Hematopoietic multipotent progenitor cell treated with erythropoietin and hydrocortisone succinate and interleukin-3 and kit ligand, for 8 days (in vitro differentiated cells): ENCODE results near the gene STPG3.
A peak's percentile ranks its signal among the peaks of the same experiment; 100 is the strongest.

Experiments
- DNase-seq: peaks from one replicate; pipeline ENCODE4 v3.0.0-alpha.2; 2015

STPG3 gene

DNA sequence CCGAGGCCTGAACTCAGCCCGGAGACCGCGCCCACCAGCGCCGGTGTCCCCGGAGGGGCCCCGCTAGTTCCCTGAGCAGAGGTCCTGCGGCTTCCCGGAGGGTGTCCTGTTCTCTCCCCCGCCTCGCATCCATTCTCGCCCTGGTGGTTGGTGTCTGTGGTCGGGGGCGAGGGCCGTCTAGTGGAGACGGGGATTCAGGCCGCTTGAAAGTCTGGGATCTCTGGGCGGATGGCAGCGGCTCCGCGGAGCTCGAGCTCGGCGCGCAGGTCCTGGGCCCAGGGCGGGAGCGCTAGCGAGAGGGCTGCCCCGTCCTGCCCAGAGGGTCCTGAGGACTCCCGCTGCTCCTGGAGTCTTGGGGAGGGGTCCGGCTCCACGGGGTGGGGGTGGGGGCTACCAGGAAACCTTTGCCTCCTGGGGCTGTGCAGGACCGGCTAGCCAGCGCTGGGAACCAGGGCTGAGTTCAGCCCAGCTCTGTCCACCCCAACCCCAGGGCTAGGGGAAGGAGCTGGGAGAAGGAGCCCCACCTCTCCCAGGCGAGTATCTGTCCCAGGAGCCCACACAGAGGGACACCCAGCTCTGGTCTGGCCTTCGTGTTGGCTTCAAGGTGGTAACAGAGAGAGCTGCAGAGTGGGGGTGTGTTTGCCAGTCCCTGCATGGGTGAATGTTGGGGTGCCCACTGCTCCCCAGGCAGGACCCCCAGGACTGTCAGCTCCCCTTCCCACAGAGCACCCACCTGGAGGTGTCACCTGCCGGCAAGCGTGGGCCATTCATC, 30.4 kb downstream of the STPG3 start:
- DNase-seq, result no peak

GRCh38 chr9:137286975-137287383, 35.9 kb downstream of the STPG3 start:
- peak; percentile 65 for DNase-seq

DNA sequence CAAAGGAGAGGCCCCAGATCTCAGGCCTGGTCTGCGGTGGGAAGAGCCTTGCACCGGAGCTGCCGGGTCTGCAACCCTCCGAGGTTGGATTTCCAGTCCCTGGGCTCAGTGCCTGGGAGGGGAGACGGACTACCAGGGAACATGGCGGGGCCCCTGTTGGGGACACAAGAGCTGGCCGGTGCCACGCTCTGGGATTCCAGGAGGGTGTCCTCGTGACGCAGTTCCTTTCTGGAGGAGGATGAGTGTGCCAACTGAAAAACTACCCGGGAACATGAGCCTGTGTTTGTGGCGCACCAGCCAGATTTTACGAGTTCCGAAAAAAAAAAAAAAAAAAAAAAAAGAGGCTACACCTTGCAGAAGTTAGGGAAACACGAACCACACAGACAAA, 42.0 kb downstream of the STPG3 start:
- no peak for DNase-seq

GRCh38 chr9:137293482-137294090, 42.5 kb downstream of the STPG3 start:
- no peak for DNase-seq

GRCh38 chr9:137294091-137294680, 43.1 kb downstream of the STPG3 start:
- DNase-seq, result peak; percentile 81

DNA sequence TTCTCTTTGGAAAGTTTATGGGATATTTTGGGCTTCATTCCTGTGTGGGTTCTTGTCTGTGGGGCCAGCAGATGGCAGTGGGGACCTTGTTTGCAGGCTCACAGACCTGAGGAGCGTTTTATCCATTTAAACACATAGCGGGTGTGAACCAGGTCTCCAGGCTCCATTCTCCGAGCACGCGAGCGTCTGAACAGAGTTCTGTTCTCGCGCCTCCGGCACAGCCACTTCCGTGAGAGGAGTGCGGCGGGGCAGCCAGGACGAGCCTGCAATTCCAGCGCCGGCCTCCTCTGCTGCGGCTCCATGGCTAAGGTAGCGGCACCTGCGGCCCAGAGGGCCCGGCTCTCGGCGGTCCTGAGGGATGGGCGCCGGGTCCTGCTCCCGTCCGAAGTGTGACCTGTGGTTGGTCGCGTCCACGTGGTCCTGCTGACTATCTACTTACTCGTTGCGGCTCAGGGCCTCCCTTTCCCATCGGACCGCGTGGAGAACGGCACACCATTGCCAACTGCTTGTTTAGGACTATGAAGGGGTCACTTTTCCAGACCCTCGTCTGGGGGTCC, 43.7 kb downstream of the STPG3 start:
- peak; percentile 59 for DNase-seq

GRCh38 chr9:137295238-137295811, 44.2 kb downstream of the STPG3 start:
- DNase-seq, result peak; percentile 33

DNA sequence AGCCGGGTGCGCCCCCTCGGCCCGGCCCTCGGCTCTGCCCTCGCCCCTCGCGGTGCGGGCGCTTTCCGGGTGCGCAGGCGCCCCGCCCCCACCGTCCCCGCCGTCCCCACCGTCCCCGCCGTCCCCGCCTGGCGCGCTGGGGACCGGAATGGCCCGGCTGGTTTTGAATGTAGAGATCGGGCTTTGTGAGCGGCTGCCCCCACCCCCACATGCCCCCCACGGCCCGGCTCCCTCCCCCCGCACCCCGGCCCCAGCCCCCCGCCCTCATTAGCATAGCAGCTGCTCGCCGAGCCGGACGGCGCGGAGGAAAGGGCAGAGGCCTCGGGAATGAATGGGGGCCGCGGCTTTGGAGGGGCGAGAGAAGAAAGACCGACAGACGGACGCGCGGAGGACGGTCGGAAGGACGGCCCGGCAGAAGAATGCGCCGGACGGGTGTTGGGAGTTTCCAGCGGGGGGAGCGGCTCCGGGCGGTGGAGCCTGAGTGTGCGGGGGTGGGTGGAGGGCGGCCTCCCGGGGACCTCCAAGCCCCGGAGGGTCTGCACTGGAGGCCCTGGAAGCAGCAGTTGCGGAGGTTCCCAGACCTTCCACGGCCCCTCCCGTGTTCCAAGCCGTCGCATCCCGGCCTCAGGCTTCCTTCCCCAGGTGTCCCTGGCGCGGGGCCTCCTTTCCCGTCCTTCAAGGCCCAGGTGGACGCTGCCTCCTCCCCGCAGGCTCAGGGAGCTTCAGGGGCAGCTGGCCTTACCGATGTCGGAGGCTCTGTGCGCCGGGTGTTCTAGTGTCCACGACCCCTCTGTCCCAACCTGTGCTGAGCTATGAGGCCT, 45.0 kb downstream of the STPG3 start:
- no peak for DNase-seq

GRCh38 chr9:137296670-137297664, 45.9 kb downstream of the STPG3 start:
- DNase-seq, result no peak

GRCh38 chr9:137297966-137298365, 46.9 kb downstream of the STPG3 start:
- DNase-seq, result no peak

DNA sequence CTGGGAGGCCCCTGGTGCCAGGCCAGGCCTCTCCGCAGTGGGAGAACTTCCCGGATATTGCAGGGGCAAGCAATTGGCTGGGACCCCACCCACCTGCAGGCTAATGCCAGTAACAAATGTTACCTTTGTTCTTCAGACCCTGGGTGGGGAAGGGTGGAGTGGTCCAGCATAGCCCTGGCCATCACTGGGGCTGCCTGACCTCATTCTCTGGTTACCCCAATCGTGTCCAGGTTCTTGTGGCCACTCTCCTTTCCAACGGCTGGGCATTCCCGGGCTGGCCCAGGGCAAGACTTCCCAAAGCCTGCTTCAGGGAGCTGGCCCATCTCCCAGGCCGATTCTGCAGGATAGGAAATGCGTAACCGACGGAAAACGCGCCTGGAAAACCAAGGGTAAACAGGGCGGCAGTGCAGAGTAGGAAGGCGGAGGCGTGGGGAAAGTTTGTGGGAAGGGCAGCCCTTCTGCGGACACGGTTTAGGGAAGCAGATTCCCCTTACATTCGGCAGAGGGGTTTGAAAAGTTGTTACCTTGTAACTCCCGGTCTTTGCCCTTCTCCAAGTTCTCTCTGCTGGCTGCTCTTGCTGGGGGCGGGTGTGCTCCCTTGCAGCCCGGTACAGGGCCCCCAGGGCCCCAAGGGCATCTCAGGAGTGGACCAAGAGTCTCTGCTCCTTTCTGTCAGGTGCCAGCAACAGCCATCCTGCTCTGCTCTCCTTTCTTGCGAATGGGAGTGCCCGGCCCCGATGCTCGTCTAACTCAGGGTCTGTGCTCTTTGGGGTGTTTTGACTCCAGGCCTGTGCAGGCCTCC, 47.5 kb downstream of the STPG3 start:
- no peak for DNase-seq

DNA sequence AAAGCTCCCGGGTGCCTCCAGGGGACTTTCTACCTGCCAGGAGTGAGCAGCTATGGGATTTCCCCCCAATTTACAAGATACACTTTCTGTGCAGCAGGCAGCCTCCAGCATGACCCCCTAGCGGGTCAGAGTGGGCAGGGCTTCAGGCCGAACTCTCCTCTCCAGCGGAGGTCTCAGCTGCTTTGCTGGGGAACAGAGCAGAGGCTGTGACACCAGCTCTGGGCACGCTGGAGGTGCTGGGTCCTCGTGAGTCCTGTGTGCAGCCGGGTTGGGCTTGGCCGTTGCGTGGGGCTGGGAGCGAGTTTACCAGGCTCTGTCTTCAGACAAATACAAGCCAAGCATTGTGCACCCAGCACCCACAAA, 48.1 kb downstream of the STPG3 start:
- no peak for DNase-seq

DNA sequence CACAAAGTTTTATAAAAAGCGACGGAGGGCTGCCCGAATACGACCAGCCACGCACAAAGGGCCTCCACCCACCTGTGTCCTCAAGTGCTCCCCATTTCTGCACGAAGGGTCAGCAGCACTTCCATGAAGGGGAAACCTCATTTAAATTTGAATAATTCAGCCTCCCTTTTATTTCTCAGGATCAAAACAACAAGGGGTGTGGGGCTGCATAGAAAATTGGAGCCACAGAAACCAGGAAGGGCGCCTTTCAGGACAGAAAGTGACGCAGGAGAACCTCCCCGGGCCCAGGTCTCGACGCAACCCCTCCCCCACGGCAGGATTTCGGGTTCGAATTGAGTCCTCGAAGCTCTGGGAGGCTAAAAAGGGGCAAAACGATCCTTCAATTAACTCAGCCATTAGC, 48.9 kb downstream of the STPG3 start:
- DNase-seq, result peak; percentile 58

GRCh38 chr9:137300567-137301080, 49.5 kb downstream of the STPG3 start:
- peak; percentile 54 for DNase-seq

DNA sequence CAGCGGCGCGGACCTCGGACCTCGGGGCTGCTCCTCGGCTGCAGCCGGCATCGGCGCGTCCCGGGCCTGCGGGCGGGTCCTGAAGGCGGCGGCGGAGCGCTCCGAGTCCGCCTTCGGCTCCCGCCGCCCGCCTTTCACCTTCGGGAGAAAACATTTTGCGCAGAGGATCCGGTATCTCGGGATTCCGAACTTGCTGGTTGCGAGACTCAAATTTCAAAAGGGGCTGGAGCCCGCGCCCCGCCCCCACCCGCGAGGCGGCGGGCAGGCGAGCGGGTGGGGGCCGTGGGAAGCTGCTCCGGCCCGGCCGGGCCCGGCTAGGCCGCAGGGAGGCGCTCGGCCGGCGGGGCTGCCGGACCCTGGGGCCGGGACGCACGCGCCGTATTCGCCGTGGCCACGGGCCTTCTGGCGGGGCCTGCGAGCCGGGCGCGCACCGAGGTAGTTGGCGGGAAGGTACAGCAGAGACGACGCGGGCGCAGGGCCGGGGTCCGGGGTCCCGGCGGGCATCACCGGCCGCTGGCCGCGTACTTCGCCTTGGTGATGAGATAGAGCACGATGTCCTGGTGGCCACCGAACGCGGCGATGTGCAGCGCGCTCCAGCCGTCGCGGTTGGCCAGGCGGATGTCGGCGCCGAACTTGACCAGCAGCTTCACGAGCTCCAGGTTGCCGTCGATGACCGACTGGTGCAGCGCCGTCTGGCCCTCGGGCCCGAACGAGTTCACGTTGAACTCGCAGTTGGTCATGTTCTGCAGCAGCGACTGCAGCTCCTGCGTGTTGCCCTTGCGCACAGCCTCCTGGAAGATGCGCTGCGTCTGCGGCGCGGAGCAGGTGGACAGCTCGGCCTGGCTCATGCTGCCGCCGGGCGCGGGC, 50.2 kb downstream of the STPG3 start:
- DNase-seq, result peak; percentile 44

DNA sequence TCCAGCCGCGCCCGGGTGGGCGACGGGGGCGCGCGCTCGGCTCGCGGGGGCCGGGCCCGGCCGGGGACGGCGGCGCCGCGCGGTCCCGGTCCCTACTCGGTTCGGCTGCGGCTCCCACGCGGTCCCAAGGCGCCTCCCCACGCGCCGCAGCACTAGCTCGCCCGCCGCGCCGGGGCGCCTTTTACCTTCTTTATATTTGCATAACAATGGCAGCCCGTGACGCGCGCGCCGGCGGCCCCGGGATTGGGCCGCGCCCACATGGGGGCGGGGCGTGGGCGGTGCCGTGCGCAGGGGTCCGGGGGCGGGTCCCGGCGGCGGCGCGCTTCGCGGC, 51.0 kb downstream of the STPG3 start, which contains the start of gene NRARP:
Gene NRARP (minus strand): TSS at position 154 of the 331 bp plus-strand sequence. CDS start 343 bp downstream, outside the sequence.
- peak; percentile 83 for DNase-seq

GRCh38 chr9:137302449-137303150, 51.5 kb downstream of the STPG3 start:
- DNase-seq, result peak; percentile 50
